Measurements from ENCODE around the gene KCNH1.

DNA sequence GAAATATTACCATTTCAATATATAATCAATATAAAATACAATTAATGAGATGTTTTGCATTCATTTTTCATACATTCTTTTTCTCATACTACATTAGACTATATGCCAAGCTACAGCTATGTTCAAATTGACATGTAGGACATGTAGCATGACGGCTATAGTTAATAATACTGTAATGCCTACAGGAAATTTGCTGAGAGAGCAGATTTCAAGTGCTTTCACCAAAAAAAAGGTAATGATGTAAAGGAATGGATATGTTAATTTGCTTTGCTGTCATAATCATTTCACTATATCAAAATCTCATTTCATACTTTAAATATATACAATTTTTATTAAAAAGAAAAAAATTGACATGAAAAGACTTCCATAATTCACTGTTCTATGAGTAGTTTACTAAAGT, 215.1 kb downstream of the KCNH1 start:
- TF ChIP-seq, protein P1, sequence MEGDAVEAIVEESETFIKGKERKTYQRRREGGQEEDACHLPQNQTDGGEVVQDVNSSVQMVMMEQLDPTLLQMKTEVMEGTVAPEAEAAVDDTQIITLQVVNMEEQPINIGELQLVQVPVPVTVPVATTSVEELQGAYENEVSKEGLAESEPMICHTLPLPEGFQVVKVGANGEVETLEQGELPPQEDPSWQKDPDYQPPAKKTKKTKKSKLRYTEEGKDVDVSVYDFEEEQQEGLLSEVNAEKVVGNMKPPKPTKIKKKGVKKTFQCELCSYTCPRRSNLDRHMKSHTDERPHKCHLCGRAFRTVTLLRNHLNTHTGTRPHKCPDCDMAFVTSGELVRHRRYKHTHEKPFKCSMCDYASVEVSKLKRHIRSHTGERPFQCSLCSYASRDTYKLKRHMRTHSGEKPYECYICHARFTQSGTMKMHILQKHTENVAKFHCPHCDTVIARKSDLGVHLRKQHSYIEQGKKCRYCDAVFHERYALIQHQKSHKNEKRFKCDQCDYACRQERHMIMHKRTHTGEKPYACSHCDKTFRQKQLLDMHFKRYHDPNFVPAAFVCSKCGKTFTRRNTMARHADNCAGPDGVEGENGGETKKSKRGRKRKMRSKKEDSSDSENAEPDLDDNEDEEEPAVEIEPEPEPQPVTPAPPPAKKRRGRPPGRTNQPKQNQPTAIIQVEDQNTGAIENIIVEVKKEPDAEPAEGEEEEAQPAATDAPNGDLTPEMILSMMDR (conservative IDR thresholded peaks at IDR 0.05; ENCODE audit: low read depth, low read length), result no peak
- TF ChIP-seq EZH2 (IDR thresholded peaks at IDR 0.05; ENCODE audit: borderline replicate concordance, low read depth, low read length, poor library complexity, severe bottlenecking), result no peak

All from A673 (cell line).